Measurements from ENCODE around the gene SLC12A8.

The SLC12A8 gene

DNA sequence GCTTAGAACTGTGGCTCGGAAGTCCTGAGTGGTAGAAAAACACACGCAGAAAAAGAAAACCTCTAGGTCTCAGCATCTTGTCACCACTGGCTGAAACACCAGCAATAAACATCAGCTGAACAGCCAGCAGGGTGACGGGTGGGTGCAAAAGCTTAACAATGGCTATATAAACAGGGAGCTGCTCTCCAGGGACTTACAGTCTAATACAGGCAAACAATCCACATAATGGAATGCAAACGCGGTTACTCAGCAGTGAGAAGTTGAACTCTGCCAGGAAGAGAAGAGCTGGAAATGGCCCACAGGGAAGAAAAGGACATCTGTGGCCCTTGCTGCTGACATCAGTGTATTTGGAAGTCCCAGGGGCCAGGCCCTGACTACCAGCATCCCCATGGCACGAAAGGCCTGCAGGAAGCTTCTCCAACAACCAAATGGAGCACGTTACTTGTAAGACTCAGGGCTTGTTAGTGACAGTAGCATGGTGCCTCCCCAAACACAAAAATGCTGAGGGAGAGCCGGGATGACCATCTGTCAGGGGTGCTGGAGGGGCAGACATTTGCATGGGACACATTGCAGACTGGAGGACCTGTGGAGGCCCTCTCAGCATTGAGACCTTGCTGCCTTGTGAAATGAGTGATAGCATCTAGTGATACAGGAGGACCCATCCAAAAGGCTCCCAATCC is 159.8 kb downstream of the SLC12A8 start:
- H3K4me3 ChIP-seq (replicated peaks; ENCODE audit: low read depth, low read length), result peak overlapping the region; percentile 91
- peak; percentile 90 for DNase-seq (ENCODE audit: low read depth)
- TF ChIP-seq, protein P1, sequence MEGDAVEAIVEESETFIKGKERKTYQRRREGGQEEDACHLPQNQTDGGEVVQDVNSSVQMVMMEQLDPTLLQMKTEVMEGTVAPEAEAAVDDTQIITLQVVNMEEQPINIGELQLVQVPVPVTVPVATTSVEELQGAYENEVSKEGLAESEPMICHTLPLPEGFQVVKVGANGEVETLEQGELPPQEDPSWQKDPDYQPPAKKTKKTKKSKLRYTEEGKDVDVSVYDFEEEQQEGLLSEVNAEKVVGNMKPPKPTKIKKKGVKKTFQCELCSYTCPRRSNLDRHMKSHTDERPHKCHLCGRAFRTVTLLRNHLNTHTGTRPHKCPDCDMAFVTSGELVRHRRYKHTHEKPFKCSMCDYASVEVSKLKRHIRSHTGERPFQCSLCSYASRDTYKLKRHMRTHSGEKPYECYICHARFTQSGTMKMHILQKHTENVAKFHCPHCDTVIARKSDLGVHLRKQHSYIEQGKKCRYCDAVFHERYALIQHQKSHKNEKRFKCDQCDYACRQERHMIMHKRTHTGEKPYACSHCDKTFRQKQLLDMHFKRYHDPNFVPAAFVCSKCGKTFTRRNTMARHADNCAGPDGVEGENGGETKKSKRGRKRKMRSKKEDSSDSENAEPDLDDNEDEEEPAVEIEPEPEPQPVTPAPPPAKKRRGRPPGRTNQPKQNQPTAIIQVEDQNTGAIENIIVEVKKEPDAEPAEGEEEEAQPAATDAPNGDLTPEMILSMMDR (IDR thresholded peaks at IDR 0.05; ENCODE audit: low read length, missing control alignments), result no peak

DNA sequence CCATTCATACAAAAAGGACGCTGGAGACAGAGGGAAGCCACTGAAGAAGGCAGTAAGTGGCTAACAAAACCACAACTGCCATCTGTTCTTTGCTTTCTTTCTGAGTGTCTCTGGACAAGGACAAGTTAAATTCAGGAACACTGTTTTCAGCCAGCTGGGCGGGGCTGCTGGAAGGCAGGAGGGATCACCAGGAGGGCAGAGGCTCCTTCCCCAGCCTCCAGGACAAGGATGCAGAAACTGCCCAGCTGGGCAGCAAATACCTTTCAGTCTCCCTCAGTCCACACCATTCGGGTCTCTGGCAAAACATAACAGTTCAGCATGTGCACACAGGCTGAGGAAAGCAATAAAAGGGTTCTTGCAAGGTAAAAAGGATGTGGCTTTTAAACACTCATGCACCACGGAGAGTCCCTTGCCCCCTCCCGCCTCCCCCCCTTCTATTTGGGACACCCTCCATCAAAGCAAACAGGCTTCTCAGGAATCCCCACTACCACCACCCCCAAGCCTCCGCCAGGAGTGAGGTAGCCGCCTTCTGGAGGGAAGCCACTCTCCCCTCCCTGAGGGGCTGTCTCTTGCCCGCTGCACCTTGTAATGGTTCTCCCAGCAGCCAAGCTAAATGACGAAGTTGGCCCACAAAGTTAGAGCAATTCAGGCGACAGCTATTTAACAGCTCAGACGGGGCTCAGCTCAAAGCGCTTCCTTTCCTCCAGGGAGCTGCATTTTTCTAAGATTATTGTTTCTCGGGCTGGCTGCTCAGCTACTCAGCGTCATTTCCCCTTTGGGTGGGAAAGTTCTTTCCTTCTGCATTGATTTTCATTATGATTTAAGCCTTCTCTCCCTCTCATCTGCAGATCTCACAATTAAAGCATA is 160.6 kb downstream of the SLC12A8 start:
- peak overlapping the region; percentile 91 for H3K4me3 ChIP-seq (replicated peaks; ENCODE audit: low read depth, low read length)
- DNase-seq (ENCODE audit: low read depth), result peak; percentile 84
- TF ChIP-seq, protein P1 (IDR thresholded peaks at IDR 0.05; ENCODE audit: low read length, missing control alignments), result no peak

DNA sequence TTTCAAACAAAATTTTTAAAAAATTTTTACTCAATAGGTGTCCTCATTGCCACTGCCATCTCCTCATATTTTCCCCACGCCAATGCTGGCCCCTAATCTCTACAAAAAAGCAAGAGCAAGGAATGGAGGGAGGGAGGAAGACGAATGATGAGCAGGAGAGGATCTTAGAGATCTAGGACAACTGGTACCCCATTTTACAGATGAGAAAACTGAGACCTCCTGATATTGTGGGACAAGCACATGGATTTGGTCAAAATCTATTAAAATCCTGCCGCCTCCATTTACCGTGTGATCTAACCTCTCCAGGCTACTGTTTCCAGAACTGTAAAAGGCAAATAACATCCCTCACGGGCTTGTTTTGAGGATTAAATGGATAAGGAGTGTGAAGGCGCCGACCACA is 161.3 kb downstream of the SLC12A8 start:
- TF ChIP-seq, protein P1 (IDR thresholded peaks at IDR 0.05; ENCODE audit: low read length, missing control alignments), result no peak
- H3K4me3 ChIP-seq (replicated peaks; ENCODE audit: low read depth, low read length), result peak overlapping the region; percentile 91
- no peak for DNase-seq (ENCODE audit: low read depth)

DNA sequence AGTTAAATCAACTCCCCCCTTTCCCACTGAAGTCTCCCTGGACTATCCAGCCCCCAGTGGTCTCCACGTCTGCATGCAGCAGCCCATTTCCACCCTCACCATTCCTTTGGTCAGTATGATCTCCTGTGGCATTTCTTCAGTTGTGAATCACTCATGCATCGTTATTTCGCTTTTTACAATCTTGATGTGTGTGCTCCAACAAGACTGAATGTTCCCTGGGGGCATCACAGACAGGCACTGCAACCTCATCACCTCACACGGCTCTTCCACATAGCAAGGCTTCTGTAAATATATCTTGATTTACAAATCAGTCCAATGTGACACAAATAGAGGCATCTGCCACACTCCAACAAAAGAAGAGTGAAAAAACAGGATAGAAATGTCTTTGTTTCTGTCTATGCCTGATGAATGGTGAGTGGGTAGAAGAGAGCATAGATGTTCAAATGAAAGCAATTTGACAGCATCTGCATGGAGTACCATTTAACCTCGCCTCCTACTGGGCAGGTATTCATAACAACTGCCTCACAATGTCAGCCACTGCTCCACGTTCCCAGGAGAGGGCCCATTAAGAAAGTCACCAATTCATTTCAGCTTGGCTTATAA is 162.0 kb downstream of the SLC12A8 start:
- DNase-seq (ENCODE audit: low read depth), result no peak
- TF ChIP-seq, protein P1 (IDR thresholded peaks at IDR 0.05; ENCODE audit: low read length, missing control alignments), result no peak
- H3K4me3 ChIP-seq (replicated peaks; ENCODE audit: low read depth, low read length), result no peak overlapping the region

DNA sequence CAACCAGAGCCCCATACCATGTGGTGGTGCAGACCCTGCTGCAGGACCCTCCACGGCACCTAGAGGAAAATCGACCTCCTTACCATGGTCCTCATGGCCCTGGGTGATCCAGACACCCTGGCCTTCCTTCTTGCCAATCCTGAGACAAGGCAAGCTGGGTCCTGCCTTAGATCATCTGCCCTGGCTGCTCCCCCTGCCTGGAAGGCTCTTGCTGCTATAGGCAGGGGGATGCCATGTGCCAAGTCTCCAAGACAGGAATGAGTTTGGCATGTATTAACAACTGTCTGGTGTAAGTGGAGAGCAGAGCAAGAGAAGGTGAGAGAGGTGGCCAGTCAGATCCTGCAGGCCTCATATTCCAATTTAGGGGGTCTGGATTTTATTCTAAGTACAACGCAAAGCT is 164.3 kb downstream of the SLC12A8 start:
- DNase-seq (ENCODE audit: low read depth), result no peak
- no peak overlapping the region for H3K4me3 ChIP-seq (replicated peaks; ENCODE audit: low read depth, low read length)
- TF ChIP-seq, protein P1 (IDR thresholded peaks at IDR 0.05; ENCODE audit: low read length, missing control alignments), result no peak

DNA sequence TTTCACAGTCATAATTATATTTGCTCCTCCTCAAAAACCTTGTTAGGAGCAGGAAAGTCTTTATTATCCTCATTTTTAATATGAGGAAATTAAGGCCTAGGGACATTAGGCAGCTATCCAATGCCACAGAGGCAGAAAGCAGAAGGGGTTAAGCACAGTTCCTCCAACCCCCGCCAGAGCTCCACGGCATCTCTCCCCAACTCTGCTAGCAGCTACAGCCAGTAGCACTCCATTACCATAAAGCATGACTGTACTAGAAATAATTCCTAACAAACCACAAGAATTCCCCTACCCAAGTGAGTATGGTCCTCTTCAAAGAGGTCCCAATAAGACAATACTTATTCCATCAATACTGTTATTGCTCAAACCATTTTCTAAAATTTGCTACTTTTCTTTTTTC is 166.6 kb downstream of the SLC12A8 start:
- DNase-seq (ENCODE audit: low read depth), result peak; percentile 69
- TF ChIP-seq, protein P1 (IDR thresholded peaks at IDR 0.05; ENCODE audit: low read length, missing control alignments), result peak; percentile 29
- H3K4me3 ChIP-seq (replicated peaks; ENCODE audit: low read depth, low read length), result no peak overlapping the region
